T-helper 2 cell treated with Interferon-gamma antibody and Interleukin-4, amounts not matched to agents 5 μg/mL and 100 μg/mL, for 36 hours (primary cell): ENCODE measurements around the gene TMEM120A.
"Not testable (repeated sequence)": the region's sequence is repeated elsewhere in the genome, so short reads cannot be mapped to it uniquely, and the experiment has no call there.

Experiments used
- DNase-seq: peaks from one replicate; pipeline ENCODE4 v3.0.0; 2021; ENCODE audit warnings: low spot score
- H3K27ac Mint-ChIP-seq: one replicate; pipeline ENCODE4 v1.8.0; 2021; ENCODE audit warnings: mild to moderate bottlenecking, mixed read lengths
- H3K27me3 Mint-ChIP-seq: one replicate; pipeline ENCODE4 v1.8.0; 2021; ENCODE audit warnings: low read depth, mixed read lengths
- H3K36me3 Mint-ChIP-seq: one replicate; pipeline ENCODE4 v1.8.0; 2021; ENCODE audit warnings: low read depth, mixed read lengths
- H3K4me1 Mint-ChIP-seq: one replicate; pipeline ENCODE4 v1.8.0; 2021; ENCODE audit warnings: low read depth, mixed read lengths
- H3K4me3 Mint-ChIP-seq: one replicate; pipeline ENCODE4 v1.8.0; 2022; ENCODE audit warnings: mild to moderate bottlenecking, moderate library complexity, mixed read lengths
- H3K9me3 Mint-ChIP-seq: one replicate; pipeline ENCODE4 v1.8.0; 2021; ENCODE audit warnings: mixed read lengths

Gene TMEM120A

DNA sequence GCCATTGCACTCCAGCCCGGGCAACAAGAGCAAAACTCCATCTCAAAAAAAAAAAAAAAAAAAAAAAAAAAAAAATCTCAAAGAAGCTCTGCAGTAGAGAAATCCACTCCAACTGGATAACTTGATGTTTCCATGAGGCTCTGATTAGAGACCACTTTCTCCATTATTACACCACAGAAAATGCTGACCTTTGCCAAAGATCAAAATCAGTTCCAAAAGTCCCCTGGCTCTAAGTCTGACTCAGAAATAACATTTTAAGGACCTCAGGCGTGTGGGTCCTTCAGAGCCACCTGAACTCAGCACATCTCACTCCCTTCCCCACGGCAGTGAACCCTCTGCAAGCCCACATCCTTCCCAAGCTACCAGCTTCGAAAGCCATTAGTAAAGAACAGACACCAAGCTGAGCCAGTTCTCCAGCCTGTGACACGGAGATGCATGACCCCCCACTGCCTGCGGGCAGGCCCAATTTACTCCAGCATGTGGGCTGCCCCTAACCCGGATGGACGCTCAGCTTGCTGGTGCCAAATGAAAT lies 13.8 kb upstream of the TMEM120A start:
- Mint-ChIP-seq H3K36me3 (peaks cover 30% of the 10 kb centered on the region), H3K4me1 (peaks cover 25% of the 10 kb centered on the region)

GRCh38 chr7:76005004-76005403 lies 10.6 kb upstream of the TMEM120A start:
- not testable (repeated sequence) for H3K4me3 Mint-ChIP-seq, DNase-seq, H3K9me3 Mint-ChIP-seq, H3K27me3 Mint-ChIP-seq, H3K27ac Mint-ChIP-seq
- Mint-ChIP-seq H3K4me1 (peaks cover 18% of the 10 kb centered on the region), H3K36me3 (peaks cover 25% of the 10 kb centered on the region)

More for the DNA sequence above, 13.8 kb upstream of the TMEM120A start:
- Mint-ChIP-seq H3K9me3 (no peaks in the 10 kb centered on the region), H3K4me3 (peak overlapping the region; percentile 76), H3K27ac (peak overlapping the region; percentile 62), H3K27me3 (no peaks in the 10 kb centered on the region)
- peak; percentile 64 for DNase-seq

GRCh38 chr7:76003351-76003750 lies 9.0 kb upstream of the TMEM120A start:
- Mint-ChIP-seq H3K27me3 (no peaks in the 10 kb centered on the region), H3K27ac (no peak overlapping the region), H3K9me3 (no peaks in the 10 kb centered on the region), H3K4me3 (no peak overlapping the region), H3K4me1 (peaks cover 5% of the 10 kb centered on the region), H3K36me3 (peaks cover 25% of the 10 kb centered on the region)
- DNase-seq, result no peak

DNA sequence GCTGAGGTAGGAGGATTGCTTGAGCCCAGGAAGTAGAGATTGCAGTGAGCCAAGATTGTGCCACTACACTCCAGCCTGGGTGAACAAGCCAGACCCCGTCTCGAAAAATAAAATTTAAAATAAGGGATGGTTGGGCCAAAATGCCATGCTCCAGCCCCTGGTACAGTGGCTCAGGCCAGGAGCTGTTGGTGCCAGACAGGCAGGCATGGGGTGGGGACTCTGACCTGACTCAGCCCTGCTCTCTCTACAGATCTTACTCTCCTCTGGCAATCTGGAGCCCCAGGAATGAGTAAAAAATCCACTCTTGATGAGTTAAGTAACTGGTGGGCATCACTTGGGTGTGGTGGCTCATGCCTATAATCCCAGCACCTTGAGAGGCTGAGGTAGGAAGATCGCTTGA lies 8.4 kb upstream of the TMEM120A start:
- Mint-ChIP-seq H3K9me3 (no peaks in the 10 kb centered on the region), H3K4me1 (peaks cover 2% of the 10 kb centered on the region), H3K27me3 (no peaks in the 10 kb centered on the region), H3K27ac (no peak overlapping the region), H3K4me3 (no peak overlapping the region), H3K36me3 (peaks cover 22% of the 10 kb centered on the region)
- DNase-seq, result no peak

DNA sequence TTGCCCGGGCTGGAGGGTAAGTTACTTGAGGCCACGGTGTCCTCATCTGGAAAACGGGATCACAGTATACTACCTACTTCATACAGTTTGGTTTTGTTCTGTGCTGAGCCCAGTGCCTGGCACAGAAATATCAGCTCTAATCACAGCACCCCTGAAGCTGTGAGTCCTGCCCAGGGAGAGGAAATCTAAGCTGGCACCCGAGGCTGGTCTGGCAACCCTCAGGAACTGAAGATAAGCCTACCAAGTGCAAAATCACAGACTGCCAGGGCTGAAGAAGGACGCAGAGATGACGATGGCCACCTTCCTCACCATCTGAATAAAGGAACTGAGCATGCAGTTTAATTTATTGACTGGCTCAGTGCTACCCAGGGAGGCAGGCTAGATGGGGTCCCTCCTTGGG lies 7.7 kb upstream of the TMEM120A start:
- H3K9me3 Mint-ChIP-seq, result no peaks in the 10 kb centered on the region
- no peak for DNase-seq
- peaks cover 8% of the 10 kb centered on the region for H3K4me1 Mint-ChIP-seq
- peaks cover 28% of the 10 kb centered on the region for H3K36me3 Mint-ChIP-seq
- no peak overlapping the region for H3K4me3 Mint-ChIP-seq
- H3K27ac Mint-ChIP-seq, result no peak overlapping the region
- no peaks in the 10 kb centered on the region for H3K27me3 Mint-ChIP-seq

DNA sequence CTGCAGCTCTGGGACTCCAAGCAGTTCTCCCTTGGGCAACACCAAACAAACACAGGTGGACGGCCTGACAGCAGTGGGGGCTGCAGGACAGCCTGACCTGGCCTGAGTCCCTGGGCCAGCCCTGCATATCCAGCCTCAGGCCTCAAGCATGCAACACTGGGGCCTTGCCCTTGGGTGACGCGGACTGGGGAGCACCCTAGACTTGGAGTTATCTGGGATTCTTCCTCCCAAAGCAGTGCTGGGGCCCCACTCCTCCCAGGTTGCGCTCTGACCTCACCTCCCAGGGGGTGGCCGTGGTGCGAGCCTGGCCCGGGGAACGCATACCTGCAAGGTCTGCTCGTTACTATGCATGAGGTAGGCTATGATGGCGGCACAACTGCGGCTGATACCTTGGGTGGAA lies 6.2 kb upstream of the TMEM120A start:
- H3K27me3 Mint-ChIP-seq, result no peaks in the 10 kb centered on the region
- no peak overlapping the region for H3K27ac Mint-ChIP-seq
- H3K4me1 Mint-ChIP-seq, result peaks cover 13% of the 10 kb centered on the region
- peaks cover 36% of the 10 kb centered on the region for H3K36me3 Mint-ChIP-seq
- no peaks in the 10 kb centered on the region for H3K9me3 Mint-ChIP-seq
- no peak for DNase-seq
- no peak overlapping the region for H3K4me3 Mint-ChIP-seq

GRCh38 chr7:75998038-75998437 lies 3.6 kb upstream of the TMEM120A start:
- Mint-ChIP-seq H3K36me3 (peaks cover 25% of the 10 kb centered on the region), H3K4me3 (no peak overlapping the region), H3K4me1 (peaks cover 15% of the 10 kb centered on the region)

GRCh38 chr7:75996476-75996875 lies 2.1 kb upstream of the TMEM120A start:
- H3K36me3 Mint-ChIP-seq, result peaks cover 23% of the 10 kb centered on the region
- DNase-seq, result no peak
- H3K4me1 Mint-ChIP-seq, result peaks cover 15% of the 10 kb centered on the region
- no peaks in the 10 kb centered on the region for H3K9me3 Mint-ChIP-seq
- H3K27ac Mint-ChIP-seq, result no peak overlapping the region
- H3K4me3 Mint-ChIP-seq, result no peak overlapping the region
- H3K27me3 Mint-ChIP-seq, result no peaks in the 10 kb centered on the region

More at GRCh38 chr7:75998038-75998437, 3.6 kb upstream of the TMEM120A start:
- Mint-ChIP-seq H3K27me3 (no peaks in the 10 kb centered on the region), H3K9me3 (no peaks in the 10 kb centered on the region), H3K27ac (no peak overlapping the region)
- DNase-seq, result no peak

- Mint-ChIP-seq H3K4me1 (peaks cover 15% of the 10 kb centered on the region), H3K36me3 (peaks cover 21% of the 10 kb centered on the region), H3K27me3 (no peaks in the 10 kb centered on the region), H3K4me3 (peak overlapping the region; percentile 42), H3K9me3 (no peaks in the 10 kb centered on the region), H3K27ac (no peak overlapping the region)
- DNase-seq, result no peak
Measured at GRCh38 chr7:75995996-75996395, 1.6 kb upstream of the TMEM120A start.

- Mint-ChIP-seq H3K9me3 (no peaks in the 10 kb centered on the region), H3K27ac (no peak overlapping the region), H3K36me3 (peaks cover 18% of the 10 kb centered on the region), H3K4me3 (peak overlapping the region; percentile 75), H3K27me3 (no peaks in the 10 kb centered on the region), H3K4me1 (peaks cover 18% of the 10 kb centered on the region)
- DNase-seq, result no peak
Measured at GRCh38 chr7:75995052-75995471, 667 bp upstream of the TMEM120A start.

DNA sequence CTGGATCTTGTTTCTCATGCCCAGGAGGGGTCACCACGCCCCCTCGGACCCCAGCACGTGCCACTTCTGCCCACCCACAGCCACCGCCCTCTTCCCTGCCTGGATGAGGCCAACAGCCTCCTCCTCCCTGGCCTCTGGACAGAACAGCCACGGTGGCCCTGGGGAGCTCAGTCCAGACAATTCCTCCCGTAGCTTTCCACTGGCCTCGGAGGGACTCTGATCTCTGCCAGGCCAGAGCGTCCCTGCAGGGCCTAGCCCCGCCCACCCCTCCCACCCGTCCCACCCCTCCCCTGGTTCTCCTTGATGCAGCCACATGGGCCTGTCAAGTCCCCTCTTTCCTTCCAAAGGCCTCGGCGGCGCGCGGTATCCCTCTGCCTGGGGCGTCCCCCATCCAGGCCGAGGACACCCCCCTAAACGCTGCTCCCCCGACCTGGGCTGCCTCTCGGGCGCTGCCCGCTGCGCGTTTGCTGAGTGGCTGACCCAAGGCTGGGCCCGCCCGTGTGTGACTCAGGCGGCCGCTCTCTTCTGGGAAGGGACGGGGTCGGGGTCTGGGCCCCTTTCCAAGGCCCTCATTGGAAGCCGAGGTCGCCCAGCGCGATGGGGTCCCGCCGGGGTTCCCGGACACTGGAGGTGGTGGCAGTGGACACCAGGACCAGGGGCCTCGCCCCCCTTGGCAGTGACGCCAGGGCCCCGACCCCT lies 557 bp downstream of the TMEM120A start:
- Mint-ChIP-seq H3K9me3 (no peaks in the 10 kb centered on the region), H3K27me3 (no peaks in the 10 kb centered on the region), H3K27ac (peak overlapping the region; percentile 67), H3K4me3 (peak overlapping the region; percentile 76), H3K36me3 (peaks cover 15% of the 10 kb centered on the region), H3K4me1 (peaks cover 19% of the 10 kb centered on the region)
- DNase-seq, result peak; percentile 22

- Mint-ChIP-seq H3K27me3 (no peaks in the 10 kb centered on the region), H3K9me3 (no peaks in the 10 kb centered on the region), H3K27ac (no peak overlapping the region), H3K36me3 (peaks cover 10% of the 10 kb centered on the region), H3K4me3 (no peak overlapping the region), H3K4me1 (peaks cover 12% of the 10 kb centered on the region)
- no peak for DNase-seq
Measured at GRCh38 chr7:75992083-75992755, 2.2 kb downstream of the TMEM120A start.

DNA sequence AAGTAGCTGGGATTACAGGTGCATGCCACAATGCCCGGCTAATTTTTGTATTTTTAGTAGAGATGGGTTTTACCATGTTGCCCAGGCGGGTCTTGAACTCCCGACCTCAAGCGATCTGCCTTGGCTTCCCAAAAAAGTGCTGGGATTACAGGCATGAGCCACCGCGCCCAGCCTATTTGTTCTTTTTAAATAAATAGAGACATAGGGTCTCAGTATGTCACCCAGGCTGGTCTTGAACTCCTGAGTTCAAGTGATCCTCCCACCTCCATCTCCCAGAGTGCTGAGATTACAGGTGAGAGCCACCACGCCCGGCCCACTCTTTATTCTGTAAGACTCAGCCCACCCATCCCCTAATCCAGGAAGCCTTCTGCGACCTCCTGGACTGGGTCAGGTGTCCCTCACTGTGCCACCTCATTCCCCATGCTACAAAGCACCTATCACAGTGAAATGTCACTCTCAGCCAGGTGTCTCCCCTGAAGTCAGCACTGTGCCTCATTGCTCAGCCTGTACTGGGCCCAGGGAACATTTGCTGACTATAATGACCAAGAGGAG lies 2.8 kb downstream of the TMEM120A start:
- H3K9me3 Mint-ChIP-seq, result no peaks in the 10 kb centered on the region
- H3K27ac Mint-ChIP-seq, result no peak overlapping the region
- peaks cover 7% of the 10 kb centered on the region for H3K4me1 Mint-ChIP-seq
- H3K36me3 Mint-ChIP-seq, result peaks cover 10% of the 10 kb centered on the region
- no peaks in the 10 kb centered on the region for H3K27me3 Mint-ChIP-seq
- no peak overlapping the region for H3K4me3 Mint-ChIP-seq
- DNase-seq, result no peak
